Measurements from ENCODE around the gene CFAP97D1. TPM values are rescaled to one million over a fixed set of nuclear protein-coding genes. Genes with fewer than 3 reads are reported as not detected.

CFAP97D1 gene
- total RNA-seq, 1 experiment from 2014 or later, result 0.13 TPM

- TF ChIP-seq CDX4 (CRISPR knock-in tag; IDR thresholded peaks at IDR 0.05; ENCODE audit: borderline replicate concordance) (no peak), ZNF317 (CRISPR knock-in tag; IDR thresholded peaks at IDR 0.05; ENCODE audit: borderline replicate concordance, low read depth) (no peak), CTCF (IDR thresholded peaks at IDR 0.05) (no peak), JAZF1 (CRISPR knock-in tag; IDR thresholded peaks at IDR 0.05) (no peak), USF2 (CRISPR knock-in tag; IDR thresholded peaks at IDR 0.05) (no peak)
These were observed 9.3 kb upstream of the CFAP97D1 start (continued) for GRCh38 chr17:43770957-43771356.

- Mint-ChIP-seq H3K27ac (no peak overlapping the region), H3K4me3 (no peak overlapping the region), H3K4me1 (no peaks in the 10 kb centered on the region), H3K36me3 (peaks cover 51% of the 10 kb centered on the region), H3K27me3 (ENCODE audit: low read depth) (no peaks in the 10 kb centered on the region), H3K9me3 (no peaks in the 10 kb centered on the region)
- ATAC-seq (no peak), DNase-seq (ENCODE audit: low spot score) (no peak)
- TF ChIP-seq CTCF (IDR thresholded peaks at IDR 0.05) (no peak), E2F5 (CRISPR knock-in tag; IDR thresholded peaks at IDR 0.05) (no peak), ZNF396 (CRISPR knock-in tag; IDR thresholded peaks at IDR 0.05; ENCODE audit: borderline replicate concordance) (no peak), E2F4 (CRISPR knock-in tag; IDR thresholded peaks at IDR 0.05; ENCODE audit: borderline replicate concordance, low read depth) (no peak), CREB1 (CRISPR knock-in tag; IDR thresholded peaks at IDR 0.05) (no peak), JAZF1 (CRISPR knock-in tag; IDR thresholded peaks at IDR 0.05) (no peak), ZNF425 (CRISPR knock-in tag; conservative IDR thresholded peaks at IDR 0.05) (no peak), TEAD1 (CRISPR knock-in tag; IDR thresholded peaks at IDR 0.05) (no peak), ZNF138 (CRISPR knock-in tag; conservative IDR thresholded peaks at IDR 0.05) (no peak), AR (CRISPR knock-in tag; IDR thresholded peaks at IDR 0.05) (no peak), SOX15 (CRISPR knock-in tag; IDR thresholded peaks at IDR 0.05) (no peak), GTF2I (CRISPR knock-in tag; conservative IDR thresholded peaks at IDR 0.05) (no peak), IRF2 (CRISPR knock-in tag; IDR thresholded peaks at IDR 0.05; ENCODE audit: borderline replicate concordance, low read depth) (no peak)
- POLR2A ChIA-PET, result interaction anchor here (0.7 kb wide), 1 partner anchor 98 kb away, joined by 5 read pairs; no protein-coding TSS in a partner anchor
- CTCF ChIA-PET, result no interaction called here
These were observed 8.8 kb upstream of the CFAP97D1 start for GRCh38 chr17:43771463-43771862.
